HepG2 (cell line): Measurements from ENCODE around the gene DAAM1. TPM values are rescaled to one million over a fixed set of nuclear protein-coding genes. Genes with fewer than 3 reads are reported as not detected.

Experiments
- BCL6 ChIP-seq: IDR thresholded peaks from 2 replicates; pipeline ENCODE4 v1.6.1; 2016; ENCODE audit warnings: missing genetic modification reagents, missing compliant biosample characterization
- HDAC2 ChIP-seq: sonication (generic); formaldehyde crosslinking; IDR thresholded peaks from 2 replicates; pipeline ENCODE4 v1.4.0; 2020; ENCODE audit warnings: missing genetic modification reagents
- HNF4A ChIP-seq: sonication (generic); formaldehyde crosslinking; IDR thresholded peaks from 2 replicates; pipeline ENCODE4 v1.4.0; 2020; ENCODE audit warnings: missing genetic modification reagents
- IRX3 ChIP-seq: sonication (generic); formaldehyde crosslinking; IDR thresholded peaks from 2 replicates; pipeline ENCODE4 v1.8.1; 2023; ENCODE audit warnings: mild to moderate bottlenecking, low read depth, missing genetic modification reagents, borderline replicate concordance
- MAF1 ChIP-seq: sonication (generic); formaldehyde crosslinking; IDR thresholded peaks from 2 replicates; pipeline ENCODE4 v1.5.0; 2020; ENCODE audit warnings: missing genetic modification reagents, borderline replicate concordance
- NR0B2 ChIP-seq: sonication (generic); formaldehyde crosslinking; IDR thresholded peaks from 2 replicates; pipeline ENCODE4 v1.4.0; 2020; ENCODE audit warnings: mild to moderate bottlenecking, missing genetic modification reagents
- NR2F2 ChIP-seq: IDR thresholded peaks from 2 replicates; pipeline ENCODE4 v1.6.1; 2012; ENCODE audit warnings: low read depth, inconsistent platforms, borderline replicate concordance
- NR2F6 ChIP-seq, 2 experiments: IDR thresholded peaks; 2 replicates each; pipeline ENCODE4 v1.6.1; 2016; ENCODE audit warnings: antibody characterized with exemption in 1 of 2, mild to moderate bottlenecking in 1 of 2
- PCBP2 ChIP-seq: fragments of 200-400 bp; formaldehyde crosslinking; optimal IDR thresholded peaks from 2 replicates; pipeline ENCODE3; 2018; ENCODE audit warnings: low read length, low read depth; ENCODE audit not compliant: poor library complexity, severe bottlenecking
- POGZ ChIP-seq: sonication (generic); formaldehyde crosslinking; IDR thresholded peaks from 2 replicates; pipeline ENCODE4 v1.4.0; 2020; ENCODE audit warnings: mild to moderate bottlenecking, missing genetic modification reagents
- RAD51 ChIP-seq: fragments of 450-650 bp; IDR thresholded peaks from 2 replicates; pipeline ENCODE4 v1.6.1; 2016; ENCODE audit warnings: borderline replicate concordance
- SIX4 ChIP-seq: sonication (generic); formaldehyde crosslinking; IDR thresholded peaks from 2 replicates; pipeline ENCODE4 v1.4.0; 2020; ENCODE audit warnings: missing genetic modification reagents
- SOX13 ChIP-seq, 3 experiments: fragments of 450-650 bp in 1 of 3; sonication (generic) in 1 of 3; formaldehyde crosslinking in 1 of 3; IDR thresholded peaks in 2 of 3; conservative IDR thresholded peaks in 1 of 3; 2 replicates each; pipeline versions ENCODE4 v1.5.0 to v1.6.1; 2016 to 2020; ENCODE audit warnings: antibody characterized with exemption in 1 of 3, mild to moderate bottlenecking in 1 of 3, missing compliant biosample characterization in 1 of 3, missing genetic modification reagents in 1 of 3, moderate library complexity in 1 of 3
- SOX6 ChIP-seq, 2 experiments: fragments of 450-650 bp in 1 of 2; sonication (generic) in 1 of 2; formaldehyde crosslinking in 1 of 2; IDR thresholded peaks; 2 replicates each; pipeline versions ENCODE4 v1.4.0 to v1.6.1; 2017 to 2020; ENCODE audit warnings: antibody characterized with exemption in 1 of 2, mild to moderate bottlenecking in 1 of 2, missing genetic modification reagents in 1 of 2
- ZBTB33 ChIP-seq: sonication (generic); formaldehyde crosslinking; IDR thresholded peaks from 2 replicates; pipeline ENCODE4 v1.4.0; 2020; ENCODE audit warnings: missing genetic modification reagents
- ZBTB38 ChIP-seq: sonication (generic); formaldehyde crosslinking; IDR thresholded peaks from 2 replicates; pipeline ENCODE4 v1.5.1; 2020; ENCODE audit warnings: mild to moderate bottlenecking, missing genetic modification reagents
- ZBTB7B ChIP-seq: sonication (generic); formaldehyde crosslinking; IDR thresholded peaks from 2 replicates; pipeline ENCODE4 v1.4.0; 2020; ENCODE audit warnings: missing genetic modification reagents
- ZMYM4 ChIP-seq: sonication (generic); formaldehyde crosslinking; IDR thresholded peaks from 2 replicates; pipeline ENCODE4 v1.8.1; 2023; ENCODE audit warnings: mild to moderate bottlenecking, missing genetic modification reagents
- ZNF12 ChIP-seq: sonication (generic); formaldehyde crosslinking; IDR thresholded peaks from 2 replicates; pipeline ENCODE4 v1.5.0; 2020; ENCODE audit warnings: missing genetic modification reagents
- ZSCAN30 ChIP-seq: sonication (generic); formaldehyde crosslinking; IDR thresholded peaks from 2 replicates; pipeline ENCODE4 v1.5.0; 2020; ENCODE audit warnings: mild to moderate bottlenecking, missing genetic modification reagents
- ZSCAN5A ChIP-seq: sonication (generic); formaldehyde crosslinking; IDR thresholded peaks from 2 replicates; pipeline ENCODE4 v1.8.0; 2022; ENCODE audit warnings: mild to moderate bottlenecking, missing genetic modification reagents, borderline replicate concordance
- polyA plus RNA-seq, 8 experiments: library from polyadenylated mRNA; depleted of rRNA in 3 of 8; stranded (reverse) in 7 of 8; unstranded in 1 of 8; fragments of >200 nt; fragmentation: Illumina TruSeq in 4 of 8; extraction: Trizol in 4 of 8; gene quantifications; 2 replicates each; pipeline versions ENCODE4 v1.2.1 to v1.2.3, GENCODE V29; 2011 to 2016; ENCODE audit warnings: low read depth in 4 of 8, missing spikeins in 1 of 8, mixed read lengths in 1 of 8; ENCODE audit not compliant: insufficient read depth in 1 of 8
- total RNA-seq, 5 experiments: library from RNA; depleted of rRNA; stranded (reverse); fragments of >200 nt; fragmentation: Illumina TruSeq; extraction: Trizol; gene quantifications; 2 replicates each; pipeline ENCODE4 v1.2.3, GENCODE V29; 2016; ENCODE audit warnings: low read depth in 1 of 5

The DAAM1 gene
- total and polyA plus RNA-seq, 2 of the 13 experiments (the other 11 are each of a cell fraction or from before 2014, with no cell fraction given): 10.9 to 24.5 TPM

GRCh38 chr14:59317798-59318505 lies 129.5 kb downstream of the DAAM1 start (continued):
- no peak for TF ChIP-seq SIX4 (CRISPR knock-in tag)
- peak; percentile 50 for TF ChIP-seq HNF4A (CRISPR knock-in tag)
- TF ChIP-seq ZSCAN5A (CRISPR knock-in tag): peak; percentile 32; the same call in 1 of the 2 replicates
- no peak for TF ChIP-seq ZSCAN30 (CRISPR knock-in tag)
- TF ChIP-seq BCL6: 0 out of 2 replicates have a peak, but pooled peaks have one; percentile 22
- TF ChIP-seq IRX3 (CRISPR knock-in tag): no peak
- no peak for TF ChIP-seq ZNF12 (CRISPR knock-in tag)
- TF ChIP-seq NR2F2: peak; percentile 19; the same call in 1 of the 2 replicates
- no peak for TF ChIP-seq PCBP2
- peak; percentile 79 for TF ChIP-seq ZMYM4 (CRISPR knock-in tag)
- no peak for TF ChIP-seq SOX13 (IDR thresholded peaks at IDR 0.05)
- peak in 1 of 2 experiments; percentile 26; a peak in 1 of 4 replicates for TF ChIP-seq SOX13 (CRISPR knock-in tag; conservative IDR thresholded peaks at IDR 0.05 in 1 of 2, IDR thresholded peaks at IDR 0.05 in 1 of 2)
- peak; percentile 17; the same call in 1 of the 2 replicates for TF ChIP-seq HDAC2 (CRISPR knock-in tag)
- TF ChIP-seq ZBTB38 (CRISPR knock-in tag): peak; percentile 77
- TF ChIP-seq SOX6 (IDR thresholded peaks at IDR 0.05): no peak
- 0 out of 2 replicates have a peak, but pooled peaks have one; percentile 18 for TF ChIP-seq SOX6 (CRISPR knock-in tag; IDR thresholded peaks at IDR 0.05)
- TF ChIP-seq NR0B2: no peak
- no peak for TF ChIP-seq RAD51
- TF ChIP-seq MAF1 (CRISPR knock-in tag): no peak
- TF ChIP-seq POGZ: peak; percentile 73
- TF ChIP-seq ZBTB33 (CRISPR knock-in tag): peak; percentile 95
- TF ChIP-seq NR2F6 (IDR thresholded peaks at IDR 0.05): 0 out of 2 replicates have a peak, but pooled peaks have one; percentile 10
- TF ChIP-seq NR2F6 (CRISPR knock-in tag; IDR thresholded peaks at IDR 0.05): no peak
- 0 out of 2 replicates have a peak, but pooled peaks have one; percentile 60 for TF ChIP-seq ZBTB7B
